ENCODE data around the gene MFNG. TPM values are rescaled to one million over a fixed set of nuclear protein-coding genes. Genes with fewer than 3 reads are reported as not detected.

The MFNG gene
- total RNA-seq, 2 donors from 2014 or later, result 170 to 245 TPM

- H3K4me1 Mint-ChIP-seq, result peaks cover 6% of the 10 kb centered on the region
- H3K4me3 Mint-ChIP-seq, result no peak overlapping the region
- ATAC-seq (replicated peaks), result no peak
These were observed 18.8 kb upstream of the MFNG start for GRCh38 chr22:37504964-37505363.

GRCh38 chr22:37503850-37504249 is 17.7 kb upstream of the MFNG start:
- Mint-ChIP-seq H3K9me3 (no peaks in the 10 kb centered on the region), H3K27ac (no peak overlapping the region), H3K27me3 (peaks cover 4% of the 10 kb centered on the region), H3K36me3 (ENCODE audit: low read depth) (no peaks in the 10 kb centered on the region), H3K4me1 (peaks cover 6% of the 10 kb centered on the region), H3K4me3 (no peak overlapping the region)
- ATAC-seq (replicated peaks), result no peak

More at GRCh38 chr22:37504964-37505363, 18.8 kb upstream of the MFNG start:
- Mint-ChIP-seq H3K9me3 (no peaks in the 10 kb centered on the region), H3K36me3 (ENCODE audit: low read depth) (no peaks in the 10 kb centered on the region), H3K27me3 (peaks cover 4% of the 10 kb centered on the region), H3K27ac (no peak overlapping the region)

- no peak overlapping the region for H3K27ac Mint-ChIP-seq
- no peaks in the 10 kb centered on the region for H3K9me3 Mint-ChIP-seq
- ATAC-seq (replicated peaks), result no peak
- H3K36me3 Mint-ChIP-seq (ENCODE audit: low read depth), result no peaks in the 10 kb centered on the region
- H3K27me3 Mint-ChIP-seq, result peaks cover 4% of the 10 kb centered on the region
- peaks cover 6% of the 10 kb centered on the region for H3K4me1 Mint-ChIP-seq
- no peak overlapping the region for H3K4me3 Mint-ChIP-seq
These were observed 17.0 kb upstream of the MFNG start for GRCh38 chr22:37503183-37503683.

GRCh38 chr22:37502342-37503182 is 16.4 kb upstream of the MFNG start:
- Mint-ChIP-seq H3K9me3 (no peaks in the 10 kb centered on the region), H3K27me3 (peaks cover 4% of the 10 kb centered on the region), H3K27ac (no peak overlapping the region), H3K36me3 (ENCODE audit: low read depth) (no peaks in the 10 kb centered on the region), H3K4me3 (no peak overlapping the region), H3K4me1 (peaks cover 6% of the 10 kb centered on the region)
- no peak for ATAC-seq (replicated peaks)

- peaks cover 4% of the 10 kb centered on the region for H3K27me3 Mint-ChIP-seq
- no peak overlapping the region for H3K27ac Mint-ChIP-seq
- no peak for ATAC-seq (replicated peaks)
- H3K4me1 Mint-ChIP-seq, result peaks cover 6% of the 10 kb centered on the region
- H3K4me3 Mint-ChIP-seq, result no peak overlapping the region
- no peaks in the 10 kb centered on the region for H3K36me3 Mint-ChIP-seq (ENCODE audit: low read depth)
- H3K9me3 Mint-ChIP-seq, result no peaks in the 10 kb centered on the region
These were observed 15.6 kb upstream of the MFNG start for GRCh38 chr22:37501610-37502341.

- H3K4me1 Mint-ChIP-seq, result peaks cover 6% of the 10 kb centered on the region
- no peaks in the 10 kb centered on the region for H3K9me3 Mint-ChIP-seq
- no peak for ATAC-seq (replicated peaks)
- H3K4me3 Mint-ChIP-seq, result no peak overlapping the region
- no peak overlapping the region for H3K27ac Mint-ChIP-seq
- no peaks in the 10 kb centered on the region for H3K36me3 Mint-ChIP-seq (ENCODE audit: low read depth)
- H3K27me3 Mint-ChIP-seq, result peaks cover 4% of the 10 kb centered on the region
These were observed 14.8 kb upstream of the MFNG start for GRCh38 chr22:37500745-37501609.

- Mint-ChIP-seq H3K9me3 (no peaks in the 10 kb centered on the region), H3K36me3 (ENCODE audit: low read depth) (no peaks in the 10 kb centered on the region), H3K27me3 (peaks cover 4% of the 10 kb centered on the region), H3K4me3 (no peak overlapping the region), H3K4me1 (peaks cover 6% of the 10 kb centered on the region), H3K27ac (no peak overlapping the region)
- no peak for ATAC-seq (replicated peaks)
These were observed 13.8 kb upstream of the MFNG start for GRCh38 chr22:37499789-37500540.

- Mint-ChIP-seq H3K27ac (no peak overlapping the region), H3K36me3 (ENCODE audit: low read depth) (no peaks in the 10 kb centered on the region), H3K27me3 (peaks cover 4% of the 10 kb centered on the region), H3K4me3 (no peak overlapping the region), H3K9me3 (no peaks in the 10 kb centered on the region), H3K4me1 (peaks cover 6% of the 10 kb centered on the region)
- ATAC-seq (replicated peaks), result no peak
These were observed 13.0 kb upstream of the MFNG start for GRCh38 chr22:37499027-37499707.

- Mint-ChIP-seq H3K9me3 (no peaks in the 10 kb centered on the region), H3K27ac (no peak overlapping the region), H3K36me3 (ENCODE audit: low read depth) (no peaks in the 10 kb centered on the region), H3K27me3 (peaks cover 4% of the 10 kb centered on the region), H3K4me1 (peaks cover 9% of the 10 kb centered on the region), H3K4me3 (no peak overlapping the region)
- peak; percentile 92 for ATAC-seq (replicated peaks)
These were observed 12.2 kb upstream of the MFNG start for GRCh38 chr22:37498289-37498909.

- Mint-ChIP-seq H3K27ac (no peak overlapping the region), H3K36me3 (ENCODE audit: low read depth) (no peaks in the 10 kb centered on the region), H3K9me3 (no peaks in the 10 kb centered on the region), H3K27me3 (peaks cover 4% of the 10 kb centered on the region), H3K4me3 (no peak overlapping the region), H3K4me1 (peaks cover 15% of the 10 kb centered on the region)
- ATAC-seq (replicated peaks), result no peak
These were observed 10.9 kb upstream of the MFNG start for GRCh38 chr22:37497062-37497599.

- H3K27ac Mint-ChIP-seq, result no peak overlapping the region
- H3K9me3 Mint-ChIP-seq, result no peaks in the 10 kb centered on the region
- no peak for ATAC-seq (replicated peaks)
- H3K4me3 Mint-ChIP-seq, result no peak overlapping the region
- H3K36me3 Mint-ChIP-seq (ENCODE audit: low read depth), result no peaks in the 10 kb centered on the region
- H3K4me1 Mint-ChIP-seq, result peaks cover 12% of the 10 kb centered on the region
- H3K27me3 Mint-ChIP-seq, result peaks cover 3% of the 10 kb centered on the region
These were observed 10.5 kb upstream of the MFNG start for GRCh38 chr22:37496651-37497050.

- Mint-ChIP-seq H3K4me3 (no peak overlapping the region), H3K27me3 (no peaks in the 10 kb centered on the region), H3K4me1 (peaks cover 17% of the 10 kb centered on the region), H3K27ac (peak overlapping the region; percentile 59), H3K9me3 (no peaks in the 10 kb centered on the region), H3K36me3 (ENCODE audit: low read depth) (no peaks in the 10 kb centered on the region)
- no peak for ATAC-seq (replicated peaks)
These were observed 7.8 kb upstream of the MFNG start for GRCh38 chr22:37493979-37494378.
